ENCODE results near the gene CDH13. TPM values are rescaled to one million over a fixed set of nuclear protein-coding genes. Genes with fewer than 3 reads are reported as not detected.

The CDH13 gene
- total and polyA plus RNA-seq, 2 of the 8 experiments (the other 6 are each of a cell fraction or from before 2014, with no cell fraction given): 2.3 to 2.4 TPM

DNA sequence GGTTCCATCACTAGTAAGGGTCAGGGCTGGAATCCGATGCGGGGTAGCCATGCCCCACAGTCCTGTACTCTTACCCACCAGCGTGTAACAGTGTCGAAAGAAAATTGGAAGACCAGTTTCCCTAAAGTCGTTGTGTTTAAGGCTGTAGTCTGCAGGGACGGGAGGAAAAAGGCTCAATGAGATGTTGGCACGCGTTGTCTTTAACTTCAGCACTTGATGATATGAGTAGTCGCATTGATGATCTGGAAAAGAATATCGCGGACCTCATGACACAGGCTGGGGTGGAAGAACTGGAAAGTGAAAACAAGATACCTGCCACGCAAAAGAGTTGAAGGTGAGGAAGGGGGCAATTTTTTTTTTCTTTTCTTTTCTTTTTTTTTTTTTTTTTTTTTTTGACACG is 1182.3 kb downstream of the CDH13 start (continued):
- TF ChIP-seq, protein P1, sequence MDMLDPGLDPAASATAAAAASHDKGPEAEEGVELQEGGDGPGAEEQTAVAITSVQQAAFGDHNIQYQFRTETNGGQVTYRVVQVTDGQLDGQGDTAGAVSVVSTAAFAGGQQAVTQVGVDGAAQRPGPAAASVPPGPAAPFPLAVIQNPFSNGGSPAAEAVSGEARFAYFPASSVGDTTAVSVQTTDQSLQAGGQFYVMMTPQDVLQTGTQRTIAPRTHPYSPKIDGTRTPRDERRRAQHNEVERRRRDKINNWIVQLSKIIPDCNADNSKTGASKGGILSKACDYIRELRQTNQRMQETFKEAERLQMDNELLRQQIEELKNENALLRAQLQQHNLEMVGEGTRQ (IDR thresholded peaks at IDR 0.05; ENCODE audit: low read length): no peak
- TF ChIP-seq SAP30 (IDR thresholded peaks at IDR 0.05; ENCODE audit: insufficient read depth, insufficient replicate concordance, low read length) (no peak), SRF (IDR thresholded peaks at IDR 0.05; ENCODE audit: low read depth, low read length) (no peak)
